HG03378 (cell line): Measurements from ENCODE around the gene ZBTB17.
"Not testable (repeated sequence)": the region's sequence is repeated elsewhere in the genome, so short reads cannot be mapped to it uniquely, and the experiment has no call there.

Source experiments
- ATAC-seq: cut with Tn5 transposase; IDR thresholded peaks from one replicate; pipeline ENCODE4 v1.9.1; 2021; ENCODE audit warnings: mild to moderate bottlenecking, moderate library complexity; ENCODE audit not compliant: unreplicated experiment

The ZBTB17 gene

DNA sequence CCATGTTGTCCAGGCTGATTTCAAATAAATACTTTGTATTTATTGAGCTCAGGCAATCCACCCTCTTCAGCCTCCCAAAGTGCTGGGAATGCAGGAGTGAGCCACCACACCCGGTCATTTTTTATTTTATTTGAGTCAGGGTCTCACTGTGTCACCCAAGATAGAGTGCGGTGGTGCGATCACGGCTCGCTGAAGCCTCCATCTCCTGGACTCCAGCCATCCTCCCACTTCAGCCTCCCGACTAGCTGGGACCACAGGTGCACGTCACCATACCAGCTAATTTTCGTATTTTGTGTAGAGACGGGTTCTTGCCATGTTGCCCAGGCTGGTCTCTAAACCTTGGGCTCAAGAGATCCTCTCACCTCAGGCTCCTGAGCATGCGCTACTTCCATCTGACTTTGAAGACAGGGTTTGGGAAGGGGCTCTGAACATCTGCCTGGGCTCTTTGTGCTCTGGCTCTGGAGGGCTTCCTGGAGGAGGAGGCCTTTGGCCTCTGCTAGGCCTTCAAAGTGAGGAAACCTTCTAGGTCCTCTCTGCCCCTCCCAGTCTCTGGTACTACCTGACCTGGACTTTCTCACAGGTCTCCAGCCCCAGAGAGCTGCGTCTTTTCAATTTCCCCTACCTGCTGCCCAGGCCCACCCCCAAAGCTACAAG is 36.2 kb upstream of the ZBTB17 start:
- ATAC-seq, result no peak

DNA sequence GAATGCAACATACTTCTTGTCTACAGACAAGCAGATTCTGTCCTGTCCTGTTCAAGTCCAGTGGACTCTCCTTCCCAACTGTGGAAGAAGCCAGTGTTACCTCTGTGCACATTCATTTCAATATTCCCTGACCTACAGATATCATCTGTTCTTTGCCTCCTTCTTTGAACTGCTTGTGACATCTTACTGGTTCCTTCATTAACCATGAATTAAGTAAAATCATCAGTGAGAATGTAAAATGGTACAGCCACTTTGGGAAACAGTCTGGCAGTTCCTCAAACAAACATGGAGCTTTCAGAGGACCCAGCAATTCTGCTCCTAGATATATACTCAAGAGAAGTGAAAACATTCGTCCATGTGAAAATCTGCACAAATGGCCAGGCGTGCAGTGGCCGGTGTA is 34.9 kb upstream of the ZBTB17 start:
- ATAC-seq, result no peak

DNA sequence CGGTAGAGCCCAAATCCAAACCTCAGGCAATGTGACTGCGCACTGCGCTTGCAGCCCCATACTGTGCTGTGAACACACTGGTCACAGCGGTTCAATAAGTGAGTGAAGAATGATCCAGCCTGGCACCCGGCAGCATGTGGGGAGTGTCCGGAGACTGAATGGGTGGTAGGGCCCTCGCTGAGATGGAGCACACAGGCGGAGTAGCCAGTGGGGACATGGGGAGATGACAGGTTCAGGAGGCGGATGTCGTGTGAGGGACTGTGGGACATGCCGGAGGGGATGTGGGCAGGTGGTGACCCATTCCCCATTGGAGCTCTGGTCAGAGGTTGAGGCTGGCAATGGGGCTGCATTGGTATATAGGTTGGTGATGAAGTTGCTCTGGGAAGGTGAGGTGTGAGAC is 33.8 kb upstream of the ZBTB17 start:
- ATAC-seq, result no peak

DNA sequence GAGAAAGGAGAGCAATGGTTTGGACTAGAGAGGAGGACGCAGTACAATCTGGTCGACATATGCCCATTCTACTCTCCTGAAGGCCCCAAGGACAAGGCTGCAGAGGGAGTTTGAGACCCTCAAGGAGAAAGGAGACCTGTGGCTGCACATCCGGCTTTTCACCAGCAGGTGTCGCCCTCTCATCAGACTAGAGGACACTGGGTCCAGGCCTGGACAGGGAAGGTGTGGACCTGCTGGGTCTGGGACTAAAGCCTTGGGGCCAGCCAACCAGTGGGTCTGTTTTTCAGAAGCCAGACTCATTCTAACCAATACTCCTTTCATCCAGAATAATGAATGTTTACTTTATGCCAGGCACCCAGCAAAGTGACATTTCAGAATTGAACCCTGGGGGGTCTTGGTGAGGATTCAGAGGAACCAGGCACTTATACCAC is 33.1 kb upstream of the ZBTB17 start:
- ATAC-seq, result no peak

DNA sequence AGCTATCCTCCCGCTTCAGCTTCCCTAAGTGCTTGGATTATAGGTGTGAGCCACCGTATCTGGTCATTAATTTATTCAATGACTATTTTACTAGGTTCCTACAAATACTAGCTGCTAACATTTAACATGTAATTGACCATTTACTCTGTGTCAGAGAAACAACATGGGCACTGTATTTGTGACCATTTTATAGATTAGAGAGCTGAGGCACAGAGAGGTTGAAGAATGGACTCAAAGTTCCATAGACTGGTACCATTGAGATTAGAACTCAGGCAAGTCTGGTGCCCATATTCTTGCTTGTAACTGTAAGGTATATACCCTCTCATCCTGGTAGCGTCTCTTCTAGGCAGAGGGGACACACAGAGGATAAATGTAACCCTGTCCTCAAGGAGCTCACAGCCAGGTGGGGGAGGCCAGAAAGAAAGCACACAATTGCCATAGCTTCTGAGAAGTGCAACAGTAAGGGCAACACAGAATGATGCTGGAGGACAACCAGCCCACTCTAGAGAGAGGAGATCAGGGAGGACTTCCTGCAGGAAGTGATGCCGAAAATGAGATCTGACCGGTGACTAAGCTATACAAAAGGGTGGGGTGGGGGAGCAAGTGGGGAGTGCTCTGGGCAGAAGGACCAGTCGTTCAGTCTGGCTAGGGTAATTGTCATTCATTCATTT is 31.9 kb upstream of the ZBTB17 start:
- ATAC-seq, result no peak

DNA sequence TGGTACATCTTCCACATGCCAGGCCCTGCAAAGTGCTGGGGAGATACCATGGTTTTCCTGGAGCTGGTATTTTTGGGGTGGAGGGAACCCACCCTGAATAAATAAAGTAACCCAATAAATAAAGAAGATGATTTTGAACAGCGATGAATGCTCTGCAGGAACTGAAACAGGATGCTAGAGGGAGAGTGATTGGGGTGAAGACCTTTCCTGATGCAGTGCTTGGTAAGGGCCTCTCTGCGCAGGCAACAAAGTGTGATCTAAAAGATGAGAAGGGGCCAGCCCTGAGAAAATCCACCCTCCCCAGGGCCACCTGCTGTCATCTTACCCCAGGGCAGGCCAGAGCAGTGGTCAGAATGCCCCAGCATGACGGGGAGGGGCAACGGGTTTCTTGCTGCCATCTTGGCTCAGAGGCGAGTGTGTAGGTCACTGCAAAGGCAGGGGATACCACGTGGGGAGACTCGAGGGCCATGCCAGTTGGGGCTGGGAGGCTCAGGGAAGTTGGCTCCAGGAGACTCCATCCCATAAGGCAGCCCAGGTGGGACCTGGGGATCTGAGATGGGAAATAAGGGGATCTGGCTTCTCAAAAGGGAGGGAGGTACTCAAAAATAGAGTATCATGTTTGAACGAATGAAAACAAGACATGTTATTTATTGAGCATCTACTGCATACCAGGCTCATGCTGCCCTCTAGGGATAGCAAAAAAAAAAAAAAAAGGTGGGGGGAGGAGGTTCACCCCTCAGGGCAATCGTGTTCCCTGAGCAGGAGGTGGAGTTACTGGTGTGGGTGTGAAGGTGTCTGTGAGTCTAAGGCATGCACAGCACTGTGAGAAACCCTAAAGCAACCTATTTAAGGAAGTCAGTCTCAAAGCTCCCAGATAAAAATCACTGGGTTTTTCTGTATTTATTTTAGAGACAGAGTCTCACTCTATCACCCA is 30.9 kb upstream of the ZBTB17 start:
- no peak for ATAC-seq

DNA sequence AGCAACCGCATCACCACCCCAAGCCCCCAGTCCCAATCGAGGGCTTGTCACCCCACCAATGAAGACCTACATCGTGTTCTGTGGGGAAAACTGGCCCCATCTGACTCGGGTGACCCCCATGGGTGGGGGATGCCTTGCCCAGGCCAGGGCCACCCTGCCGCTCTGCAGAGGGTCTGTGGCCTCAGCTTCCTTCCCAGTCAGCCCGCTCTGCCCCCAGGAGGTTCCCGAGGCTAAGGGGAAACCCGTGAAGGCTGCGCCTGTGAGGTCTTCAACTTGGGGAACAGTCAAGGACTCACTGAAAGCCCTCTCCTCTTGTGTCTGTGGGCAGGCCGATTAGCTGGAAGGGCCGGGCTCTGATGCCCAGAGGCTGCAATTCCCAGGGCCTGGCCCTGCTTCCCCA is 30.1 kb upstream of the ZBTB17 start:
- no peak for ATAC-seq

DNA sequence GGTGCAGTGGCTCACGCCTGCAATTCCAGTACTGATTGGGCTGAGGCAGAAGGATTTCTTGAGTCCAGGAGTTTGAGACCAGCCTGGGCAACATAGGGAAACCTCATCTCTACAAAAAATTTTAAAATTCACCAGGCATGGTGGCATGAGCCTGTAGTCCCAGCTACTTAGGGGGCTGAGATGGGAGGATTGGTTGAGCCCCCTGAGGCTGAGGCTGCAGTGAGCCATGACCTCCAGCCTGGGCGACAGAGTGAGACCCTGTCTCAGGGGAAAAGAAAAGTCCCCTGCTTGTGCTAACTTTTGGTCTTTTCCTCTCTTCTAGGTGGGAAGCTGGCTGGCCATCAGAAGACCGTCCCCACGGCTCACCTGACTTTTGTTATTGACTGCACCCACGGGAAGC is 29.7 kb upstream of the ZBTB17 start:
- no peak for ATAC-seq

DNA sequence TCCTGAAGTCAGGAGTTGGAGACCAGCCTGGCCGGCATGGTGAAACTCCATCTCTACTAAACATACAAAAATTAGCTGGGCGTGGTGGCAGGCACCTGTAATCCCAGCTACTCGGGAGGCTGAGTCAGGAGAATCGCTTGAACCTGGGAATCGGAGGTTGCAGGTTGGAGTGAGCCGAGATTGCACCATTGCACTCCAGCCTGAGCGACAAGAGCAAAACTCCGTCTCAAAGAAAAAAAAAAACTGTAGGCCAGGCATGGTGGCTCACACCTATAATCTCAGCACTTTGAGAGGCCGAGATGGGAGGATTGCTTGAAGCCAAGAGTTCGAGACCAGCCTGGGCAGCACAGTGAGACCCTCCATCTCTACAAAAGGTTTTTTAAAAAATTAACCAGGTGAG is 25.4 kb upstream of the ZBTB17 start:
- ATAC-seq, result not testable (repeated sequence)

DNA sequence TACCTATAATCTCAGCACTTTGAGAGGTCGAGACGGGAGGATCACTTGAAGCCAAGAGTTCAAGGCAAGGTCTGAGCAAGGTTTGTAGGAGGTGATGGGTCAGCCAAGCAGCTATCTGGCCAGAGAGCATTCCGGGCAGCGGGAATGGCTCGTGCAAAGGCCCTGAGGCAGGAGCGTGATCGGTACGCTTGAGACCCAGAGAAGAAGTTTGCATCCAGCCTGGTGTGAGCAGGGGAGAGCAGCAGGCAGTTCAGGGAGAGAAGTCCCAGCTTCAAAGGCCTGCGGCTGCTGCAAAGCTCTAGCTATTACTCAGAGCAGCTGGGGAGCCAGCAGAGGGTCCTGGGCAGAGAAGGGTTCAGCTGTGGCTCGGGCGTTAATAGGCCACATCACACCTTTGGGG is 23.0 kb upstream of the ZBTB17 start:
- no peak for ATAC-seq

DNA sequence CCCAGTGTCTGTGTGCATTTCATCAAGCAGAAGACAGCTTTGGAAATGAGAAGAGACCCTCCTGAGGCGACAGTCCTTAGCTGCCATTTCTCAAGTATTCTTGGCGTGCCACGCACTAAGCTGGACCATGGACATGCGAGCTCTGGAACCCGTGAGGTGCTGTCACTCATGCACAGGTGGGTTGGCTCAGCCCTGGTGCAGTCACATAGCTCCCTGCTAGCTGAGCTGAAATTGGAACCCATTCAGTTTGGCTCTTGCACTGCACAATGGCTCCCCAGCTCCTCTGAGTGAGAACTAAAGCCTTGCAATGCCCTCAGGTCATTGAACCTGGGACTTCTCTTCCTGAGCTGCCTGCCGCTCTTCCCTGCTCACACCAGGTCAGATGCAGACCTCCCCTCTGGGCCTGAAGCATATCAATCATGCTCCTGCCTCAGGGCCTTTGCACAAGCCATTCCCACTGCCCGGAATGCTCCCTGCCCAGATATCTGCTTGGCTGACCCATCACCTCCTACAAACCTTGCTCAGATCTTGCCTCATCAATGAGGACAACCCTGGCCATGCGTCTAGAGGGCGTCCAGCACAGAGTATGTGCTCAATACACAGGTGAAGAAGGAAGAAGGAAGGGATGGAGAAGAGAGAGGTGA is 21.9 kb upstream of the ZBTB17 start:
- no peak for ATAC-seq

DNA sequence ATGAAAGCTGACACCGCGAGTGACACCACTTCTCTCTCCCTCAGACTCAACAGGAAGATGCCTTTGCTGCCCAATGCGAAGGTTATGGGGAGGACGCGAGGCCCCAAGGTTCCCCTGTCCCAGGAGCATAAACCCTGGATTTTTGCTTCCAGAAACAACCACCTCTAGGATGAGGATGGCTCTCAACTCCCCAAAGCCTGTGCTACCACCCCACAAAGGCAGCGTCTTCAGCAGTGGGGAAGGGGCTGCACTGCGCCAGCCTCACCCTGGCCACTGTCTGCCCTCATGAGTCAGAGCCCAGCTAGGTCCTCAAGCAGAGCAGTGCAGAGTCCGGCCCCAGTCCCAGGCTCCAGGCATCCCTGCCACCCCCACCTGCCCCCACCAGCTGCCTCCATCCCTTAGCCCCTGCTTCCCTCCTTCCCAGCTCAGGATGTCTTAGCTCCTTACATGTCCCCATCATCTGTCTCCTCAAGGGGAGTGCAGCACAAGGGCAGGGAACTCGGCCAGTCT is 21.2 kb upstream of the ZBTB17 start:
- ATAC-seq, result no peak

DNA sequence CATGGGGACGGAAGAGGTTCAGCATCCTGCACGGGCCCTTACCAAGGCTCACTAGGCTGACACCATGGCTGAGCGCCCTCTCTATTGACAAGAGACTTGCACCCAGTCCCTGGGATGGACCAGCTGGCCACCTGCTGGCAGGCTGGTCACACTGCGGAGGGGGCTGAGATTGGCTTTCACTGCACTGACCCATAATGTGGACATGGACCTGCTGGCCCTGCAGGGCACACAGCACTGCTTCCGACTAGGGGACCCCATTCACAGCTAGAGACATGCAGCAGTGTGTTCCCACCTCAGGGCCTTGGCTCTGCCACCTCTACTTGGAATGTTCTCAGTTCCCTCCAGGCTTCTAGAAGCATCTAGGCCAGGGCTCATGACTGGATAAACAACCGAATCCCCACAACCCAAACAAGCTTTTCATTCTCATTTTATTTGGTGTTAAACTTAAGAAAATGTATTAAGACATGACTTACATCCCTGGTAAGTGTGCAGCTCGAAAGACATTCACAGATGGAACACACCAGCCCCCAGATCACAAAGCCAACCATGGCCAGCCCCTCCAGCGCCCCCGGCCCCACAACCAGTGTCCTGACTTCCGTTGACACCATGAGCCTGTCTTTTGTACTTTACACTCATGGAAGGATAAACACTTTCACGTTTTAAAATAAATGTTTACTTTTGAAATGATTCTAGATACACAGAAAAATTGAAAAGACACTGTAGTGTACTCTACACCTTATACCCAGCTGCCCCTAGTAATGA is 18.9 kb upstream of the ZBTB17 start:
- no peak for ATAC-seq

DNA sequence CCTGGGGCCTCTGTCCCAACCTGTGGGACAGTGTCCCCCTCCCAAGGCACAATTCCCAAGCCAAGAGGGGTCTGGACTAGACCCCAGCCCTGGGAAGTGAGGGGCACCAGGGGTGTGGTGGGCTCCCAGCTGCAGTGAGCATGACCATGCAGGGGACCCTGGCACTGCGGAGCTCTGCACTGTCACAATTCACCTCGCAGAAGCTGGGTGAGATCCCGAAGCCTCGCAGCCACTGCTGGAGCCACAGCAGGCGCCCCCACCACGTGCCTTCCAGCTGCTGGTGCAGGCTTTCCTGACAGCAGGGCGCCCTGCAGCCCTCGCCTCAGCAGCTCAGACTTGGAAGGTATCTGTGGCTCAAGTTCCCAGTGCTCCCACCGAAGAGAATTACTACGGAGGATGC is 18.2 kb upstream of the ZBTB17 start:
- no peak for ATAC-seq

DNA sequence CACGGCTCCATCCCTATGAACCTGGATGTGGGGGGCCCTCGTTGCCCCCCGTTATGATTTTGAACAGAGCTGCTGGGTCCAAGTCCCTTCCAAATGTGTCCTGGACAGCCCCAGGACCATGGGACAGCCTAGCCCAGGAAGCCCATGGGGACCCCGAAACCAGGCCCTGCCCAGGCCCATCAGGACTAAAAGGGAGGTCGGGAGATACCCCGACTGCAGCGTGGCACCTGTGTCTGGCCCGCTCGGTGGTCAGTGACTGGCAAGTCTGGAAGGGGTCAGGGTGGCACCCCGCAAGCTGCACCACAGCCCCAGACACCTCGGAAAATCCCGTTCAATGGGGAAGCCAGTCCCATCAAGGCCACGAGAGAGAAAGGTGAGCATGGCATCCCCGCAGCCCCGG is 17.8 kb upstream of the ZBTB17 start:
- ATAC-seq, result no peak

DNA sequence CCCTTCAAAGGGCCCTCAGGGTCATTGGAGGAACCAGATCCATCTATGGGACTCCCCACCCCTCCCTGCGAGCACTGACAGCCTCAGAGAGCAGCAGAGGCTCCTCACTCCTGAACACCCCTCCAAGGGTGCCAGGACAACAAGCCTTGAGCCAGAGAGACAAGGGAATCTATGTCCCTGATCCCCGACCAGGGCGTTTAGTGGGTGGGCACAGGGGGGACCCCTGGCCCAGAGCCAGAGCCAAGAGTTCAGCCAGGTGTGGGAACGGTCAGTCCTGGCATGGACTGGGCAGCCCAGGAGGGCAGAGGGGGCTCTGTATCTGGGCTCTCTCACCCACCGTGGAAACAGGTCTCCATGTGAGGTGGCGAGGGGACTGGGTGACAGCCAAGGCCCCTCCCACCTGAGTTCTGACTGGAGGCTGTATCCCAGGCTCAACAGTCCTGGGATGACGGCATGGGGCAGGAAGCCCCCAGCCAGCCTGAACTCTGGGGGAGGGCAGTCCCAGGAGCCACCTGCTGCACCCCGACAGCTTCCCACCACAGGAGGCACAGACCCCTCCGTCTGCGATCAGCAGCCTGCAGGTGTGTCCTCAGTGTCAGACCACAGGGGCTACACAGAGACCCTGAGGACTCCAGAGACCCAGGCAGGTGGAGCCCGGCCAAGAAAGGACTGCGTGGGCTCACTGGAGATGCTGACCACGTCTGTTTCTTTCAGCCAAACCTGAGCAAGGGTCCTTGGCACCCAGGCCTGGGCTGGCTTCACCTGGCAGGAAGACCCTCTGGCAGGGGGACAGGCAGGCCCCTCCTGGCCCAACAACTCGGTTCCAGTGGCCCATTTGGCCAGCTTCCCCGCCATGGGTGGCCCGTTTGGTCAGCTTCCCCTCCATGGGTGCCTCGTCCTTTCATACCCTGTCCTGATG is 16.9 kb upstream of the ZBTB17 start:
- ATAC-seq, result no peak

DNA sequence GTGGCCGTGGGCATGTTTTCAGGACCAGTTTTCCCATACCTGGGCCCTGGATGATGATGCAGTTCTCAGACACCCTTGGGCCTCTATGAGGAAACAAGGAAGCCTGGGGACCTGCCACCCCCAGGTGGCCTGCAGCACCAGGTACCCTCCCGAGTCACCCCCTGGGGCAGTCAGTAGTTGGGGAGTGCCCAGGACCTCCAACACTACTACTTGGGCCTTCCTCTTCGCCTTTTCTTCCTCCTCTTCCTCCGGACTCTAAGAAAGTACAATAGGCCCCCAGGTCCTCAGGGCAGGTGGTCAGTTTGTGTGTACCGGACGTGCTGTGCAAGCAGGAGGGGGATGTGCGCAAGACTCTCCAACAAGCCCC is 16.3 kb upstream of the ZBTB17 start:
- ATAC-seq, result no peak

DNA sequence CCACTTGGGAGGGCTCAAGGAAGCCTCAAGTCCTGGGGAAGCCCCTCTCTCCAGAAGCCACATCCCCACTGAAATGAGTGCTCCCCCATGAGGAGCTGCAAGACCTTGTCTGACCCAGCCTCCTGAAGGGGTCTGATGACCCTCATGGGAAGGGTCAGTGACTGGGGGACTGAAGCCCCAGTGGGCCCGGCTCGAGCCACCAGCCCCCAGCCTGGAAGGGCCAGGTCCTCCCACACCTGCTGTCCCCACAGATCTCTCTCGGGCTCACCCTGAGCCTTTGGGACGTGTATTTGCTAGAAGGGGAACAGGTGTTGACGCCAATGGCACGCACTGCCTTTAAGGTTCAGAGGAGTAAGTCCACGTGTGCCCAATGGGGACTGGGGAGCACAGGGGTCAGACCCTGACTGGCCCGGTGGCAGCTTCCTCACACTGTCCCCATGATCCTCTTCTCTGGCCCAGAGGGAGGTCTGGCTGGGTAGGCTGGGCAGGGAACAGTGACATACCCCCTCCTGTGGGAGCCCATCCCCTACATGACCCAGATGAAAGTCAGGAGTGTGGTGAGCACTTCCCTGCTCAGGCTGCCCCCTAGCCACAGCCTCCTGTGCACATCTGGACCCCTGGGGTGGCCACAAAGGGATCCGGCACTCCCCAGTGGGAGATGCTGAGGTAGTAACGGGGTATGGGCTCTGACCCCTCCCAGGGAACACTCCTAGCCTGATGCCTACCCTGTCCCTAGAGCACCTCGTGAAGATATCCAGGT is 15.7 kb upstream of the ZBTB17 start:
- ATAC-seq, result no peak

DNA sequence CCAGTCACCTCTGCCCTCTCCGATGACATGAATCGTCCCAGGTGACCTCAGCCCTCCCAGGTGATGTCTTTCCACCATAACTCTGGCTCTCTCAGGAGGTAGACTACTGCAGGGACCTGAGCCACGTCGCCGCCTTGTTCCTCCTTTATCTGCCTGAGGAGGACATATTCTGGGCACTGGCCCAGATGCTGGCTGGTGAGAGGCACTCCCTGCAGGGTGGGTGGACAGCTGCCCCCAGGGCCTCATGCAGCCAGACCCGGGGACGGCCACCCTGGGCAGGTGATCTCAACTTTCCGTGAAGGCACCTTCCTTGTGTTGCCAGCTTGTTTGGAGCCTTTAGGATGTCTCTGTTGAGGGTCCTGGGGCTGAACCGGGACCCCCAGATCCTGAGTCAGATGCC is 13.9 kb upstream of the ZBTB17 start:
- ATAC-seq, result no peak
